Stimulated activated naive B cell treated with anti-CD40 and anti-IgM and Interleukin-4, amounts not matched to agents 10 μg/mL and 1 μg/mL and 100 μg/mL, for 72 hours (primary cell): Measurements from ENCODE around the gene FOXE1.

ENCODE experiments used
- ATAC-seq, 2 donors: fragments of 150-1000 bp; cut with Tn5 transposase; replicated peaks; 2 replicates each; pipeline ENCODE4 v1.10.0; 2021; ENCODE audit warnings: moderate library complexity in 1 of 2
- DNase-seq: peaks from one replicate; pipeline ENCODE4 v3.0.0; 2021
- H3K27ac Mint-ChIP-seq: one replicate; pipeline ENCODE4 v1.8.0; 2022; ENCODE audit warnings: mild to moderate bottlenecking, mixed read lengths
- H3K27me3 Mint-ChIP-seq, 2 donors: one replicate each; pipeline ENCODE4 v1.8.0; 2022; ENCODE audit warnings: mixed read lengths in 2 of 2
- H3K36me3 Mint-ChIP-seq, 2 donors: one replicate each; pipeline ENCODE4 v1.8.0; 2022; ENCODE audit warnings: mixed read lengths in 2 of 2, mild to moderate bottlenecking in 1 of 2
- H3K4me1 Mint-ChIP-seq, 2 donors: one replicate each; pipeline ENCODE4 v1.8.0; 2022; ENCODE audit warnings: mixed read lengths in 2 of 2, mild to moderate bottlenecking in 1 of 2
- H3K4me3 Mint-ChIP-seq, 2 donors: one replicate each; pipeline ENCODE4 v1.8.0; 2022; ENCODE audit warnings: mild to moderate bottlenecking in 2 of 2, mixed read lengths in 2 of 2, moderate library complexity in 1 of 2
- H3K9me3 Mint-ChIP-seq, 2 donors: one replicate each; pipeline ENCODE4 v1.8.0; 2022; ENCODE audit warnings: mixed read lengths in 2 of 2, mild to moderate bottlenecking in 1 of 2

The FOXE1 gene

DNA sequence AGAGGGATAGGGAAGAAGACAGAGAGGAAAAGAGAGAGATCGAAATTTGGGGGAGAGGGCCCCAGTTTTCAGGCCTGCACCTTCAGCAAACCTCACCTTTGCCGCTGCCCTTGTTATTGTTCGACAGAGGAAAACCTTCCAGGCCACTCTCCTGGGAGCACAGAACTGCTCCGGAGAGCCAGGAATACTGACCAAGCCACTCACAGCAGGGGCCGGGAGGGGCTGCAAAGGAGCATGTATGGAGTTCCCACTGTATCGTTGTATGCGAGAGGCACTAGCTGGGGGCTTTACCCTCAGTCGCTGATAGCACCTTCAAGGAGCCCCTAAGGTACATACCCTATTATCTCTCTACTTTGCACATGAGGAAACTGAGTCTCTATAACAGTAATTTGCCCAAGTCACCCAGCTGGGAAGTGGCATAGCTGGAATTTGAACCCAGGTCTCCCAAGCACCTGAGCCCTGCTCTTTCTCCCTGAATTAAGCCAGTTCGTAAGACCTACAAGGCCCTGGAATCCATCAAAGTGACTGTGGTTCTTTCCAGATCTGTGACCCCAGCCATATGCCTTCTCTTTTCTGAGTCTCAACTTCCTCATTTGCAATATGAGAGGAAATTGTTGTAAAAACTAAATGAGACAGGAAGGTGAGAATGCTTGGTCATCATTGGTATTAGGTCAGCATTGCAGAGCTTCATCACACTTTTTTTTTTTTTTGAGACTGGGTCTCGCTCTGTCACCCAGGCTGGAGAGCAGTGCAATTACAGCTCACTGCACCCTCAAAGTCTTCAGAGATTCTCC is 21.0 kb upstream of the FOXE1 start:
- no peak overlapping the region for H3K27ac Mint-ChIP-seq
- H3K9me3 Mint-ChIP-seq: peaks cover 3% of the 10 kb centered on the region in 2 donors
- no peaks in the 10 kb centered on the region for H3K36me3 Mint-ChIP-seq
- peaks cover 35 to 54% of the 10 kb centered on the region in 2 donors for H3K27me3 Mint-ChIP-seq
- no peak overlapping the region for H3K4me3 Mint-ChIP-seq
- H3K4me1 Mint-ChIP-seq: peaks cover 3 to 10% of the 10 kb centered on the region in 2 donors
- ATAC-seq (peak; percentile 75 to 77), DNase-seq (no peak)

- DNase-seq: no peak
- Mint-ChIP-seq H3K36me3 (peaks cover 0 to 2% of the 10 kb centered on the region in 2 donors), H3K4me1 (no peaks in the 10 kb centered on the region), H3K27ac (no peak overlapping the region), H3K27me3 (peaks cover 45 to 65% of the 10 kb centered on the region in 2 donors), H3K9me3 (peaks cover 0 to 2% of the 10 kb centered on the region in 2 donors), H3K4me3 (no peak overlapping the region)
- ATAC-seq: no peak
Measured at GRCh38 chr9:97840521-97840920, 12.5 kb upstream of the FOXE1 start.

GRCh38 chr9:97842960-97843359 is 10.1 kb upstream of the FOXE1 start:
- Mint-ChIP-seq H3K36me3 (no peaks in the 10 kb centered on the region), H3K4me3 (no peak overlapping the region), H3K27ac (no peak overlapping the region), H3K9me3 (no peaks in the 10 kb centered on the region), H3K27me3 (peaks cover 48 to 64% of the 10 kb centered on the region in 2 donors), H3K4me1 (peaks cover 3 to 9% of the 10 kb centered on the region in 2 donors)
- ATAC-seq (no peak), DNase-seq (no peak)

DNA sequence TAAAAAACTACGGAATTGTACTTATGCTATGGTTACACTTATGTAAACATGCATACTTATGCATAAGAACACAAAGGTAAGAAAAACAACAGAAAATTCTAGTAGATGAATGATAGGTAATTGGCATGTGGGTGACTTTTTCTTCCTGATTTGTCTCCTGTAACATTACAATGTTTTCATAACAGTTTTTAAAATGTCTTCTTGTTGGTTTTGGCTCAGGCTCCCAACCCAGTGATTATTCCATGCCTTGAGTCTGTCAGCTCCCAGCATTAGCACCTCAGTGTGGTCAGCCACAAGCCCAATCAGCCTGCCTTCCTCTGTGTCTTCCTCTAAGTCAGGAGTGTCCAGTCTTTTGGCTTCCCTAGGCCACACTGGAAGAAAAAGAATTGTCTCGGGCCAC is 7.9 kb upstream of the FOXE1 start:
- DNase-seq: no peak
- Mint-ChIP-seq H3K27ac (no peak overlapping the region), H3K4me1 (peaks cover 4 to 22% of the 10 kb centered on the region in 2 donors), H3K36me3 (no peaks in the 10 kb centered on the region), H3K9me3 (no peaks in the 10 kb centered on the region), H3K27me3 (peaks cover 61 to 76% of the 10 kb centered on the region in 2 donors), H3K4me3 (no peak overlapping the region)
- ATAC-seq: no peak

DNA sequence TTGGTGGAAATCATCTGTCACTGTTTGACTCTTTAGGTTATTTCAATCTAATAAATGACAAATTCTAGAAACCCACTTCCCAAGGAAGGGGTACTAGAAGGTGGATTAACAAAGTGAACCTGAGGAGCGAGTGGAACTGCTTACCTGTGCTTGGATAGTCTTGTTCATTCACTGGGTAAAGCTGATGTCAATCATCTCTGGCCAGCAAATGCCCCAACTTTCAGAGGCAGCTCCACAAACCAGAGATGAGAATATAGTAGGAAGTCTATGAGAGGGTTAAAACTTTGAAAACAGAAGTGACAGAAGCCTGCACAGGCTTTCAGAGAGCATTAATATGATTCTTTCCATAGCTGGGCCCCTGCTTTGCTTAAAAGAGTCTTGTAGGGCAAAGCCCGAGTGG is 7.3 kb upstream of the FOXE1 start:
- DNase-seq: no peak
- Mint-ChIP-seq H3K27ac (no peak overlapping the region), H3K4me1 (peaks cover 4 to 22% of the 10 kb centered on the region in 2 donors), H3K4me3 (no peak overlapping the region), H3K9me3 (no peaks in the 10 kb centered on the region), H3K36me3 (no peaks in the 10 kb centered on the region), H3K27me3 (peaks cover 62 to 76% of the 10 kb centered on the region in 2 donors)
- no peak for ATAC-seq

- no peak overlapping the region for H3K27ac Mint-ChIP-seq
Measured at GRCh38 chr9:97846347-97846746, 6.7 kb upstream of the FOXE1 start.

DNA sequence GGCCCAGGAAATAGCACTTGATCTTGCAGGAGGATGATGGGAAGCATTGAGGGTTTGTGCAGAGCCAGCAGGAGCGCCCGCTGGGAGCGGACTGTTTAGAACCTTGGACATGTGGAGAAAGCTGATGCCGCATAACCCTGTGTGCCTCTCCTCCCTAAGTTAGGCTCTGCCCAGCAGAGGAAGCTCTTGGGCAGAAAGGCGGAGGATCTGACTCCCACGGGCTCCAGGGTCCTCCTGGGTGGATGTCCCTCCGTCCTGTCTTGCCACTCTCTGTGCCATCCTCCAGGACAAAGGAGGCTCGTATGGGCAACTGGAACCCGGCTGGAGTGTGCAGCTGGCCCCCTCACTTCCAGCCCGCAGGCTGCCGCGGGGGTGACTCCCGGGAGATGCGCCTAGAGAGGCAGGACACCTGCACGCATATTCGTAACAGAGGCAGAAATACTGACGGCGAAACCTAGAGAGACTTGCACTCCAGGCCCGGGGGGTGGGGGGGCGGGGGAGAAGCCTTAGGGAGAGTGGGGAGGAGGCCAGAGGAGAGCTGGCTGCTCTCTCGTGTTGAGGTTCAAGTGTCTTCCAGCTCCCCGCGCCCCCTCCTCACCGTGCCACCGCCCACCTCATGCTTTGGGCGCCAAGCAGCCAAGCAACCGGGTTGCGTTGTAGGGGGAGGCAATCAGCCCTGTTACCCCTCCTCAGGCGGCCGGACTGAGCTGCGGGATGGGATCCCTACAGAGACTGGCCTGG is 5.4 kb upstream of the FOXE1 start:
- peak overlapping the region; percentile 4 for H3K27ac Mint-ChIP-seq
- ATAC-seq: no peak

More at GRCh38 chr9:97846347-97846746, 6.7 kb upstream of the FOXE1 start:
- Mint-ChIP-seq H3K4me3 (no peak overlapping the region), H3K27me3 (peaks cover 62 to 74% of the 10 kb centered on the region in 2 donors), H3K9me3 (no peaks in the 10 kb centered on the region), H3K36me3 (no peaks in the 10 kb centered on the region), H3K4me1 (peaks cover 4 to 22% of the 10 kb centered on the region in 2 donors)
- DNase-seq: no peak
- ATAC-seq: no peak

DNA sequence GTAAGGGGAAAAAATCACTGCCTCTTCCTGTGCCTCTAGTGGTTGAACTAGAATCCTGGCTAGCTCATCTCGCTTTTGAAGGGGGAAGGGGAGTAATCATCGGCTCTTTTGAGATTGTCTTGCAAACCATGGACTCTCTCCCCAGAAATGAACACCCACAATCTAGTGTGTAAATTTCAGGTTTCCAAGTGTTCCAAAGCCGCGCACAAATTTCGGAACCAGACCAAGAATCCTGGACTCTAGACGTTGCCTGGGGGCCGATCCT is 4.9 kb upstream of the FOXE1 start:
- peaks cover 8 to 35% of the 10 kb centered on the region in 2 donors for H3K4me1 Mint-ChIP-seq
- ATAC-seq (no peak), DNase-seq (no peak)
- peak overlapping the region; percentile 62 to 66 for H3K4me3 Mint-ChIP-seq
- H3K36me3 Mint-ChIP-seq: no peaks in the 10 kb centered on the region
- no peaks in the 10 kb centered on the region for H3K9me3 Mint-ChIP-seq
- peaks cover 67 to 76% of the 10 kb centered on the region in 2 donors for H3K27me3 Mint-ChIP-seq
- no peak overlapping the region for H3K27ac Mint-ChIP-seq

More for the DNA sequence above, 5.4 kb upstream of the FOXE1 start:
- peaks cover 71 to 76% of the 10 kb centered on the region in 2 donors for H3K27me3 Mint-ChIP-seq
- no peaks in the 10 kb centered on the region for H3K36me3 Mint-ChIP-seq
- no peak for DNase-seq
- H3K9me3 Mint-ChIP-seq: no peaks in the 10 kb centered on the region
- peak overlapping the region in 1 of 2 donors; percentile 62 for H3K4me3 Mint-ChIP-seq
- peaks cover 8 to 30% of the 10 kb centered on the region in 2 donors for H3K4me1 Mint-ChIP-seq

GRCh38 chr9:97848480-97849237 is 4.4 kb upstream of the FOXE1 start:
- no peak for DNase-seq
- ATAC-seq: peak; percentile 47
- peaks cover 63 to 75% of the 10 kb centered on the region in 2 donors for H3K27me3 Mint-ChIP-seq
- H3K4me3 Mint-ChIP-seq: peak overlapping the region; percentile 66 to 81
- peaks cover 0 to 2% of the 10 kb centered on the region in 2 donors for H3K36me3 Mint-ChIP-seq
- H3K4me1 Mint-ChIP-seq: peaks cover 10 to 38% of the 10 kb centered on the region in 2 donors
- H3K9me3 Mint-ChIP-seq: no peaks in the 10 kb centered on the region
- H3K27ac Mint-ChIP-seq: no peak overlapping the region

DNA sequence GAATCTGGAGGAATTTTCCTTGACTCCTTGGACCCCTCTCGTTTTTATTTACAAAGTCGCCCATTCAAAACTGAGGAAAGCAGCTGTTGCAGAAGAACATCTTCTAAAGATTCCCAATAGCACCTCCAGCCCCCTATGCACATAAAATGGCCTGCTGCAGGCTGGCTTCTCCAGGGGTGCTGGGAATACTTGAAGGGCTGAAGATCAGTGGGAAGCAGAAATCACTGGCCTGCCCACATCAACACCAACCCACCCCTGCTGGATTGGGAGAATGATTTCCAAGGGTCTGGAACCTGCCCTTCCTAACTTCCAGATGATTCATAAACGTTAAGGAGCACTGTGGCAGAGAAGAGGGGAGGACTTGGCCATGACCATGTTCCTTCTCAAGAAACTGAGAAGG is 3.0 kb upstream of the FOXE1 start:
- Mint-ChIP-seq H3K9me3 (no peaks in the 10 kb centered on the region), H3K36me3 (peaks cover 3 to 5% of the 10 kb centered on the region in 2 donors), H3K27ac (no peak overlapping the region), H3K4me3 (no peak overlapping the region), H3K27me3 (peaks cover 68 to 82% of the 10 kb centered on the region in 2 donors), H3K4me1 (peaks cover 12 to 44% of the 10 kb centered on the region in 2 donors)
- ATAC-seq (no peak), DNase-seq (no peak)

- no peaks in the 10 kb centered on the region for H3K9me3 Mint-ChIP-seq
- H3K36me3 Mint-ChIP-seq: peaks cover 3 to 5% of the 10 kb centered on the region in 2 donors
- H3K4me3 Mint-ChIP-seq: no peak overlapping the region
- ATAC-seq (no peak), DNase-seq (no peak)
- H3K4me1 Mint-ChIP-seq: peaks cover 12 to 44% of the 10 kb centered on the region in 2 donors
- H3K27me3 Mint-ChIP-seq: peaks cover 68 to 83% of the 10 kb centered on the region in 2 donors
- no peak overlapping the region for H3K27ac Mint-ChIP-seq
Measured at GRCh38 chr9:97850746-97851445, 2.1 kb upstream of the FOXE1 start.

DNA sequence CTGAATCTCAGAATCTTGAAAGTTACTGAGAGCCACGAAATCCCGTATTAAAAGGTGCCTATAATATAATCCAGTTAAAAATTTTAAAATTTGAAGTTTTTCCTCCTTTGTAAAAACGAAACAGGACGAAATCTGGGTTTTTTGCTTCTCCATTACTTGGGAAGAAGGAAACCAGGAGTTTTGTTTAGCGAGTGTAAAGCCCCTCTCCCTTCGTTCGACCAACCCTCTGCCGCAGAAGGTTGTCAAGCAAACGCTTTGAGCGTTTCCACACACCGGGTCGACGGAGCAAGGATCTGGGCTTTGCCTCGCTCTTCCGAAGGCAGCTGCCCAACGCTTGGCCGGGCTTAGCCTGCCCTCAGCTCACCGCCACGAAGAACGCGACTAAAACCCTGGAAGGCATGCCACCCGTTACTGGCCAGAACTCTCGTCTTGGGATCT is 1.6 kb upstream of the FOXE1 start:
- H3K9me3 Mint-ChIP-seq: no peaks in the 10 kb centered on the region
- H3K4me3 Mint-ChIP-seq: no peak overlapping the region
- DNase-seq (no peak), ATAC-seq (no peak)
- H3K36me3 Mint-ChIP-seq: peaks cover 3 to 5% of the 10 kb centered on the region in 2 donors
- H3K27ac Mint-ChIP-seq: no peak overlapping the region
- H3K4me1 Mint-ChIP-seq: peaks cover 12 to 44% of the 10 kb centered on the region in 2 donors
- peaks cover 67 to 82% of the 10 kb centered on the region in 2 donors for H3K27me3 Mint-ChIP-seq

GRCh38 chr9:97852001-97852398 is 1.0 kb upstream of the FOXE1 start:
- no peaks in the 10 kb centered on the region for H3K9me3 Mint-ChIP-seq
- H3K4me3 Mint-ChIP-seq: peak overlapping the region in 1 of 2 donors; percentile 42
- no peak for DNase-seq
- peaks cover 12 to 45% of the 10 kb centered on the region in 2 donors for H3K4me1 Mint-ChIP-seq
- peaks cover 67 to 81% of the 10 kb centered on the region in 2 donors for H3K27me3 Mint-ChIP-seq
- H3K36me3 Mint-ChIP-seq: peaks cover 3 to 5% of the 10 kb centered on the region in 2 donors
- peak overlapping the region; percentile 82 for H3K27ac Mint-ChIP-seq
- no peak for ATAC-seq
